OCI-LY7 (cell line): ENCODE results near the gene SNRNP48. TPM values are rescaled to one million over a fixed set of nuclear protein-coding genes. Genes with fewer than 3 reads are reported as not detected.

Experiments used
- BruUV-seq: library from RNA; stranded (reverse); fragments of 400-500 nt; replicated peaks from 2 replicates; lab custom pipeline; 2021; lab: Mats Ljungman, UMichigan
- CTCF ChIA-PET: fragments of 300-600 bp; sonication (Branson Sonifier 250); formaldehyde crosslinking; loops from one replicate; lab custom pipeline; 2022; ENCODE audit warnings: antibody characterized with exemption; ENCODE audit not compliant: unreplicated experiment; lab: Charles Lee
- POLR2A ChIA-PET: fragments of 300-600 bp; sonication (Branson Sonifier 250); formaldehyde crosslinking; loops from one replicate; lab custom pipeline; 2022; ENCODE audit warnings: antibody characterized with exemption; lab: Charles Lee
- DNase-seq: peaks from one replicate; pipeline ENCODE4 v3.0.0-alpha.2; 2015; ENCODE audit warnings: low spot score
- H2AFZ ChIP-seq: fragments of 200-600 bp; sonication (generic), shearing (Covaris generic); 2 replicates; pipeline ENCODE4 v1.6.1; 2014; ENCODE audit warnings: mild to moderate bottlenecking, antibody characterized with exemption, low read length, moderate library complexity
- H3K27ac ChIP-seq: fragments of 200-600 bp; sonication (generic); 2 replicates; pipeline ENCODE4 v1.5.1; 2014; ENCODE audit warnings: mixed run types, low read depth, mild to moderate bottlenecking, moderate library complexity, low read length, inconsistent platforms; ENCODE audit not compliant: poor library complexity, severe bottlenecking
- H3K36me3 ChIP-seq: fragments of 200-600 bp; sonication (generic); 2 replicates; pipeline ENCODE4 v1.6.1; 2014; ENCODE audit warnings: mild to moderate bottlenecking, antibody characterized with exemption, low read length, moderate library complexity, mixed read lengths; ENCODE audit not compliant: insufficient read depth
- H3K4me1 ChIP-seq: fragments of 200-600 bp; sonication (generic); 2 replicates; pipeline ENCODE4 v1.5.1; 2014; ENCODE audit warnings: mild to moderate bottlenecking, low read length; ENCODE audit not compliant: insufficient read depth, poor library complexity, severe bottlenecking
- H3K4me2 ChIP-seq: fragments of 200-600 bp; sonication (generic); 2 replicates; pipeline ENCODE4 v1.6.1; 2014; ENCODE audit warnings: mild to moderate bottlenecking, low read length
- H3K4me3 ChIP-seq: fragments of 200-600 bp; sonication (generic); 2 replicates; pipeline ENCODE4 v1.5.1; 2014; ENCODE audit warnings: mild to moderate bottlenecking, low read depth, low read length; ENCODE audit not compliant: poor library complexity, severe bottlenecking
- H3K79me2 ChIP-seq: fragments of 200-600 bp; sonication (generic); 2 replicates; pipeline ENCODE4 v1.6.1; 2016; ENCODE audit warnings: low read depth, mild to moderate bottlenecking, low read length, moderate library complexity, mixed read lengths; ENCODE audit not compliant: insufficient read depth
- H3K9me2 ChIP-seq: fragments of 200-600 bp; sonication (generic); 2 replicates; pipeline ENCODE4 v1.6.1; 2016; ENCODE audit warnings: mild to moderate bottlenecking, low read length, mixed read lengths; ENCODE audit not compliant: insufficient read depth
- H3K9me3 ChIP-seq: fragments of 200-600 bp; sonication (generic); 2 replicates; pipeline ENCODE4 v1.6.1; 2014; ENCODE audit warnings: mild to moderate bottlenecking, mixed run types, low read length, mixed read lengths
- H4K20me1 ChIP-seq: fragments of 200-600 bp; sonication (generic); 2 replicates; pipeline ENCODE4 v1.6.1; 2014; ENCODE audit warnings: mild to moderate bottlenecking, antibody characterized with exemption, low read length, moderate library complexity, mixed read lengths; ENCODE audit not compliant: insufficient read depth
- CTCF ChIP-seq: fragments of 200-600 bp; sonication (generic); conservative IDR thresholded peaks from 2 replicates; pipeline ENCODE4 v1.5.1; 2014; ENCODE audit warnings: mild to moderate bottlenecking, antibody characterized with exemption, low read length, moderate library complexity, mixed read lengths
- EZH2phosphoT487 ChIP-seq: fragments of 200-600 bp; sonication (generic); IDR thresholded peaks from 2 replicates; pipeline ENCODE4 v1.6.1; 2018; ENCODE audit warnings: low read depth, borderline replicate concordance, mild to moderate bottlenecking, mixed run types, antibody characterized with exemption, low read length, moderate library complexity, mixed read lengths
- intact Hi-C: fragments of 100-400 bp; cut with micrococcal nuclease; formaldehyde crosslinking; loops from one replicate; pipeline ENCODE4 v1.10.0; 2022; ENCODE audit not compliant: unreplicated experiment
- total RNA-seq, 2 experiments: library from RNA; depleted of rRNA in 1 of 2; stranded (reverse); fragments of >200 nt in 1 of 2; shearing (Covaris generic) in 1 of 2; gene quantifications; 2 replicates each; pipeline ENCODE4 v1.2.3, GENCODE V29; 2014 to 2022

Gene SNRNP48
- total RNA-seq, 2 experiments from 2014 or later = 24.1 to 30.2 TPM

GRCh38 chr6:7585287-7585930 is 4.6 kb upstream of the SNRNP48 start:
- intact Hi-C loops = no loop called here
- no peak overlapping the region for H3K4me3 ChIP-seq
- H3K79me2 ChIP-seq = peaks cover 3% of the 10 kb centered on the region; the same call in 1 of the 2 replicates
- H3K4me2 ChIP-seq = no peak overlapping the region
- H3K4me1 ChIP-seq = peaks cover 5% of the 10 kb centered on the region
- TF ChIP-seq CTCF (no peak), EZH2phosphoT487 (no peak)
- H3K27ac ChIP-seq = no peak overlapping the region
- no peaks in the 10 kb centered on the region for H3K9me2 ChIP-seq
- no peak for DNase-seq
- ChIA-PET CTCF (no interaction called here), POLR2A (interaction anchor here (0.7 kb wide), 1 partner anchor 17 kb away, joined by 3 read pairs; no protein-coding TSS in a partner anchor)
- no peaks in the 10 kb centered on the region for H4K20me1 ChIP-seq
- BruUV-seq = no TSS peak
- no peaks in the 10 kb centered on the region for H3K36me3 ChIP-seq
- no peak overlapping the region for H2AFZ ChIP-seq
- H3K9me3 ChIP-seq = no peaks in the 10 kb centered on the region

DNA sequence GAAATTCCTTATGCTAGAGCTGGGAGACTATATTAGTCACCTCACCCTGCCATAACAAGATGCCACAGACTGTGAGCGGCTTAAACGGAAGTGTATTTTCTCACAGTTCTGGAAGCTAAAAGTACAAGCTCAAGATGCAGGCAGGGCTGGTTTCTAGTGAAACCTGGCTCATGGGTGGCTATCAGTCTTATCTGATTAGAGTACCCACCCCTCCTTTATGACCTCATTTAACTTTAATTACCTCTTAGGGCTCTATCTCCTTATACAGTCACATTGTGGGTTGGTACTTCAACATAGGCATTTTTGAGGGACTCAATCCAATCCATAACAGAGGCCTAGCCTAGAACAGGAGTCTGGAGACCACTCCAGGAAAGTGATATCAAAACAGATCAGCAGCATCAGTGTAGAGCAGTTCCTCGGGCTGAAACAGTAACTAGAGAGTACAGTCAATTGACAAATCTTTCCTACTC is 2.3 kb upstream of the SNRNP48 start:
- no TSS peak for BruUV-seq
- Histone ChIP-seq H3K4me2 (no peak overlapping the region), H4K20me1 (peaks cover 10% of the 10 kb centered on the region), H3K27ac (no peak overlapping the region), H3K4me1 (peaks cover 20% of the 10 kb centered on the region), H3K9me3 (no peaks in the 10 kb centered on the region), H3K4me3 (no peak overlapping the region), H3K36me3 (peaks cover 6% of the 10 kb centered on the region; the same call in 1 of the 2 replicates), H2AFZ (no peak overlapping the region), H3K9me2 (no peaks in the 10 kb centered on the region), H3K79me2 (peaks cover 26% of the 10 kb centered on the region)
- ChIA-PET POLR2A (interaction anchor here (0.5 to 0.7 kb wide), 2 partner anchors 9 to 391 kb away, joined by 3 to 6 read pairs; no protein-coding TSS in a partner anchor), CTCF (no interaction called here)
- TF ChIP-seq EZH2phosphoT487 = no peak
- no peak for TF ChIP-seq CTCF
- DNase-seq = no peak
- intact Hi-C loops = no loop called here

- Histone ChIP-seq H3K9me3 (no peaks in the 10 kb centered on the region), H3K36me3 (peaks cover 11% of the 10 kb centered on the region; the same call in 1 of the 2 replicates), H3K27ac (no peak overlapping the region), H3K4me3 (no peak overlapping the region), H3K4me1 (peaks cover 20% of the 10 kb centered on the region), H3K79me2 (peaks cover 33% of the 10 kb centered on the region), H4K20me1 (peaks cover 10% of the 10 kb centered on the region), H2AFZ (no peak overlapping the region), H3K9me2 (no peaks in the 10 kb centered on the region), H3K4me2 (no peak overlapping the region)
- TF ChIP-seq EZH2phosphoT487 = no peak
- TF ChIP-seq CTCF = no peak
- no TSS peak for BruUV-seq
- no peak for DNase-seq
- intact Hi-C loops = no loop called here
- POLR2A ChIA-PET = interaction anchor here (0.7 kb wide), 1 partner anchor 10 kb away, joined by 3 read pairs; no protein-coding TSS in a partner anchor
- CTCF ChIA-PET = no interaction called here
Observed at GRCh38 chr6:7588506-7588905, 1.5 kb upstream of the SNRNP48 start.
